ENCODE results near the gene NUAK1.

Gene NUAK1

GRCh38 chr12:106108185-106108835 is 30.4 kb downstream of the NUAK1 start:
- no peak for DNase-seq

DNA sequence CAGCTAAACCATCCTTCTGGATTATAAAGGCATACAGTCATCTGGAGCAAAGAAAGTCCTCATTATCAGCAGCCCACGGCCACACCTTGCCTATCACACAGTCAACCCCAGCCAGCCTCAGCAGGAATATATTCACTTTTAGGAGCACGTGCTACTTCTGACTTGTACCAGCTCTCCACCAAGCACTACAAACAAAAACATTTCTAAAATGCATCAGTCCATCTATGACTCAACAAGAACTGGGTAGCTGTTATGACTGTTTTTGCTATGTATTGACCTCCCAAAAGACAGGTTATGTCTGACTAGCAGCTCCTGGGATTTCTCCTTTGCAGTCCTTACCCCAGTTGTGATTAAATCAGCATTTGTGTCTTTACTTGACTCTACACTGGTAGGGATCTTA is 31.2 kb downstream of the NUAK1 start:
- no peak for DNase-seq

GRCh38 chr12:106106892-106107291 is 31.9 kb downstream of the NUAK1 start:
- DNase-seq: no peak

GRCh38 chr12:106106061-106106566 is 32.6 kb downstream of the NUAK1 start:
- DNase-seq: no peak

- no peak for DNase-seq
Measured at GRCh38 chr12:106101803-106102202, 37.0 kb downstream of the NUAK1 start.

- DNase-seq: no peak
Measured at GRCh38 chr12:106098691-106099200, 40.0 kb downstream of the NUAK1 start.

DNA sequence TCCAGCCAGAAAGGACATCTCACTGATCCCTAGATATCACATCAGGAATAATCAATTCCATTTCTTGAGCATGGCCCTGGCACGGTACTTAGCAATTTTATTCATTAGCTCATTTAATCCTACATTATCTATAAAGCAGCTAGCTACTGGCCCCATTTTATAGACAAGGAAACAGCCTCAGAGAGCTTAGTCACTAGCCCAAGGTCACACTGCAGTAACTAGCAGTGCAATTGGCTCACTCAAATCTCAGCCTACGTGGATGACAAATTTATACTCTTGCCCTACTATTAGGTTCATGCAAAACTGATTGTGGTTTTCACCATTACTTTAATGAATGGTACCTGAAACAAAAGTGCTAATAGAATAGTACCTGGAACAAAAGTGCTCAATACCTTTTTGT is 41.7 kb downstream of the NUAK1 start:
- DNase-seq: no peak

DNA sequence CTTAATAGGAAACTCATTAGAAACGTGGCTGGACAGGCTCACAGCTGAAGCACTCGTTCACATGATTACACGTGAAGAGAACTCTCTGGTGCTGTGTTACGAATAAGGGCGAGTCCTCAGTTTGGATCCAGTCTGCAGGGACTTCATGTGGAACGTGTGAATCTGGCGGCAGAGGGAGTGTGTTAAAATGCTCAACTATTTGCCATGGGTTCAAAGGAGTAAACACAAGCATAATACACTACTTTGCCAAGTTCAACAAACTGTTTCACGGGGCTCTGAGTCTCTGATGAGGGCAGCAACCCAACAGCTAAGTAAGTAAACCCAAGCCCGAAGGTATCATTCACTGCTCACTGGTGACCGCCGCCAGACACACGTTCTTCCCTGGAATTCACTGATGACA is 42.4 kb downstream of the NUAK1 start:
- DNase-seq: no peak

DNA sequence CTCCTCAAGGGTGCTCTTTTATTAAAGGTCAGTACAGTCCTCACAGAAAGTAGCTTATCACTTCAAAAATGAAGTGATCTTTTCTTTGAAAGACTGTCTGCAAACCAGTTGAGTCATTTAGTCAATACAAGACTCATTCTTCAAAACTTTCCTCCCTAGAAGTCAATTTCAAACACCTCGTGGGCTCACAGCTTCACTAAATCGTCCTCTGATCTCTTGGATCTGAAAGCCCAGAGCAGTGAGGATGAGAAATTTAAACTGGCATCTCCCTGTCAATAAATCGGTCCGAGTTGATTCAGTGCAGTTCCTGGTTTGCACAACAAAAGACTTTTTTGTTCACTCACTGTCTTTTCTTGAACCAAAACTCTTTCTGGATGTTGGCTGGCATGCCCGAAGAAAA is 44.5 kb downstream of the NUAK1 start:
- no peak for DNase-seq

DNA sequence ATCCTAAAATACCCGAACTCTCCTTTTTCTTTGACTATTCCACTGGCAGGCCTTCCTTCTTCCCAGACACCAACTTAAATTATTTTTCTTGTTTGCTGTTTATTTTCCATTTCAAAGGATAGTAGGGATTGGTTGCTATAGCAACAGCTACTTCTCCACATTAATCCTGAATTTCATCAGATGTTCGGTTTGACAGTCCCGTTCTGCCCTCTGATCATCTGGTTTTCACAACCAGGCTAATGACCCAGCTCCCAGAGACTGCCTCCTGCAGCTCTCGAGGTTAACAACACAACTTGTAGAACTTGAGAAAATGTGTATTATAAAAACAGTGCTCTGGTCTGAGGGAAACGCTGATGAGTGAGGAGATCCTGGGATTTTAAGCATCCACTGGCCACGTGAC is 45.5 kb downstream of the NUAK1 start:
- no peak for DNase-seq

GRCh38 chr12:106091446-106091820 is 47.3 kb downstream of the NUAK1 start:
- DNase-seq: no peak

GRCh38 chr12:106090591-106091445 is 47.9 kb downstream of the NUAK1 start:
- no peak for DNase-seq

DNA sequence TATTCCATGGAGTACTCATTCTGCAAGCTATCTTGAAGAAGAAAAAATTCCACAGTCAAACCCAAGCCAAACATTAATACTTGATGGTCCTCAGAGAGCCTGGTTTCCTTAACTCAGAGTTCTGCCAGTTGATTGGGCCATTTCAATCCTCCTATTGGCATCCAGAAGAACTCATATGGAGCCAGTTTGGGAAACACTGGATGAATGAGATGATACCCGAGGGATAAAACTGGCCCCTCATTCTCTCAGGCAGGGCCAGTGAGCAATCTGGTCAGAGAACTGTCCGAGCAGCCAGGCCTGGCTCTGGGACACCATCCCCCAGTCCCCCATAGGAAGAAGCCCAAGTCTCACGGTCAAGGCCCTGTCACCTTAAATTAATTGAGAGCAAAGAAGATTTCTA is 48.8 kb downstream of the NUAK1 start:
- DNase-seq: no peak

DNA sequence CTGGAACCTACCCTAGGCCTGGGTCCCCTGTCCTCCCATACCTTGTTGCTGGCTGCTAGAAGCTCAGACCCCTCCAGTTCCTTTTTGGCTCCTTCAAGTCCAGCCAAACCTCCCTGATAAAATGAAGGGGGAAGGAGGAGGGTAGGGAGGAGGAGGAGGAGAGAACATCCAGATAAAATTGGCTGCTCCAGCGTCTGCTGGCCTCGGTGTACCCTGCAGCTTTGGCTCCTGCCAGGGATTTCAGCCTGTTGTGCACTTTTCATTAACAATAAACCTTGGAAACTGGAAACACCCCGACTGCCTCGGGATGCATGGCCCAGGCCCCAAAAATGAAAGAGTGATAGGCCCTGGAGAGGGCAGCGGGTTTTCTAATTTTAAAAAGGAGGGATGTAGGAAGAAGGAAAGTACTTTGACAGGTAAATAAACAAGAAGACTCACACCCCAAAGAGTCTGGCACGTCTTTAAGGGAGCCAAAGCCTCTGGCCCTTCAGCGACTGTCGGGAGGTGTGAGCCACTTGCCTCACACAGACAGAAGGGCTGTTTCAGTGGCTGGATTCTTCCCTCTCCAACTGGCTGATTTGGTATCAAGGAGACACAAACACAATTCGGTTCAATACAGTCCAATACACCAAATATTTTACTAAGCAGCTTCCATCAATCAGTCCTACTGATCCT is 49.8 kb downstream of the NUAK1 start:
- no peak for DNase-seq

GRCh38 chr12:106088246-106088808 is 50.4 kb downstream of the NUAK1 start:
- no peak for DNase-seq

- no peak for DNase-seq
Measured at GRCh38 chr12:106086696-106087095, 52.1 kb downstream of the NUAK1 start.

GRCh38 chr12:106085213-106085612 is 53.5 kb downstream of the NUAK1 start:
- no peak for DNase-seq

DNA sequence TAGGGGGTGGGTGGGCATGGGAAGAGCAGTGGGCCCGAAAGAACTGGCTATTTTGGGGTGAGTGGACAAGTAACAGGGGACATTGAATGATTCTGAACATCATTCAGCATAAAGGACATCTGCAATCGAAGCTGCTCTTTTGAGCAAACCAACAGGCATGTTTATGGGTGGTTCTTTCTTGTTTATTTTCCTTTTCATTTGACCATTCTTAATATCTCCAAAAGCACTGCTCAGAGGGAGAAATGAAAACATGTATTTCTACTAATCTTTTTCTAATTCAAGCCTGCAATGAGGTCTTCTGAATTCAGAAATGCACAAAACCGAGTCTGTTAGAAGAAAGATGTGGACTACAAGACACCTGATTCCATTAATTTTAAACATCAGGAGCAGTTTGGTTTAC is 54.0 kb downstream of the NUAK1 start:
- no peak for DNase-seq

- no peak for DNase-seq
Measured at GRCh38 chr12:106084014-106084671, 54.6 kb downstream of the NUAK1 start.

DNA sequence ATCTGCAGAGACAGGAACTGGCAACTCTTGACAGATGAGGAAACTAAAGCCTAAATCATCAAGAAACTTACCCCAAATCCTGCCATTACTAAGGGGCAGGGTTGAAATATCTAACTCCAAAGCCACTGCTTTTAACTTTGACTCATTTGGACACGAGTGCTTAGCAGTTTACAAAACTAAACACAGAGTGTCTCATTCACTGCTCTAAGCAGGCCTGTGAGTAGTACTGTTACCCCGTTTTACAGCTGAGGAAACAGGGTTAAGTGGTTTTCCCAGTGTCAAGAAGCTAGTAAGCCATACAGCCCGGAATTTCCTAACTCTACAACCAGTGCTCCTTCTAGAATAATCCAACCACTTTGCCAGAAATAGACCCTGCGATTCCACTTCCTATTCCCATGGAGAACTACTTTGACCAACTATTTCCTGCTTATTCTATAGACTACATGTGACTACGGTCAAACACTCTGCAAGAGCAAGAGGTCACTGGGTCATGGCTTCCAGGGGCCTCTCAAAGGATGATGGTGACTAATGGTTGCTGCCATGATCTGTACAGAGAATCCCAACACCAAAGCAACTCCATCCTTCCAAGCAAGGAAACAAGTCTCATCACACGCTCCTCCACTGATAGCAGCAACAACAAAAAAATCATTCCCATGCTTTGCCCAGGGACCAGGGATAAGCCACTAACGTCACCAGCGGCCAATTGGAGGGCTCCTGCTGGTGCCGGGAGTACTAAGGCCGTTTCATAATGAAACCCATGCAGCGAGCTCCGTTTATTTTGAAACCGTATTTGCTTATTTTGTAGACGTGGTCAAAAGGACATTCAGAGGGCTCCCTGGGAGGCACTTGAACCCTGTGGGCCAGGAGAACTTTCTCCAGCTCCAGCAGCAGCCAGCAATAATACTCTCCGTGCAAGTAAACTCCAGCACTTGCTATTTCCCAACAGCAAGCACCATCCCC is 56.3 kb downstream of the NUAK1 start:
- no peak for DNase-seq

- no peak for DNase-seq
Measured at GRCh38 chr12:106081606-106082005, 57.1 kb downstream of the NUAK1 start.

Measured in cortex of kidney (tissue), 1 donor.